Renal pelvis (tissue), 4 donors: Measurements from ENCODE around the gene CASZ1. TPM values are rescaled to one million over a fixed set of nuclear protein-coding genes. Genes with fewer than 3 reads are reported as not detected.

Source experiments
- DNase-seq: peaks from one replicate; pipeline ENCODE4 v3.0.0-alpha.2; 2013
- polyA plus RNA-seq, 3 donors: library from polyadenylated mRNA; unstranded; fragments of 120-200 nt; gene quantifications; one replicate each; pipeline ENCODE4 v1.2.1, GENCODE V29; 2013; ENCODE audit not compliant: insufficient read length in 3 of 3

The CASZ1 gene
- polyA plus RNA-seq, 3 donors, result 19.6 to 24.5 (median 23.9) TPM

DNA sequence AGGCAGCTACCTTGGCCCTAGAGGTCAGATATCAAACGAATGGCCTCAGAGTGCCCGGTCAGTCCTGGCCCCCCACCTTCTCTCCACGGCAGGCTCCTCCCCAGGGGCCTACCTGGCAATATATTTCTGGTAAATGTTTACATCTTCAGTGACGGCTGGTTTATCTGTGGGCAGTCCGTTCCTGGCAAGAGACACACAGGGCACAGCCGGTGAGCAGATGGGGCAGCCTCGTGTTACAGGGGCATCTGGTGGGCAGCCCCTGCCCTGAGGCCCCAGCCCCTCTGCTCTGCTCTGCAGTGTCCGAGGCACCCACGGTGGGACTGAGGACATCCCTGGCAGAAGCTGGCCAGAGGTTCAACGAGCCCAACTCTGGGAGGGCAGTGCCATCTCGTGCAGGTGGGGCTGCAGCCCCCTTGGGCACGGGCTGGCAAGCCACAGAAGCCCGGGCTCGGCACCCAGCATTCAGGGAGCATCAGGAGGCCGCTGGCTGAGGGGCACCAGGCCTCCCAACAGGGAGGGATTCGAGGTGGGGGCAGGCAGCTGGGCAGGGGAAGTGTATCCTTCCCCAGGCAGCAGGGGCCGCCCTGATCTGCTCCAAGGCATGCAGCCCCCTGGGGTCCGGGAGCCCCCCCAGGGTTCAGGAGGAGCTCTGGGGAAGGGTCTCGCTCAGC is 137.9 kb downstream of the CASZ1 start:
- DNase-seq, result no peak

DNA sequence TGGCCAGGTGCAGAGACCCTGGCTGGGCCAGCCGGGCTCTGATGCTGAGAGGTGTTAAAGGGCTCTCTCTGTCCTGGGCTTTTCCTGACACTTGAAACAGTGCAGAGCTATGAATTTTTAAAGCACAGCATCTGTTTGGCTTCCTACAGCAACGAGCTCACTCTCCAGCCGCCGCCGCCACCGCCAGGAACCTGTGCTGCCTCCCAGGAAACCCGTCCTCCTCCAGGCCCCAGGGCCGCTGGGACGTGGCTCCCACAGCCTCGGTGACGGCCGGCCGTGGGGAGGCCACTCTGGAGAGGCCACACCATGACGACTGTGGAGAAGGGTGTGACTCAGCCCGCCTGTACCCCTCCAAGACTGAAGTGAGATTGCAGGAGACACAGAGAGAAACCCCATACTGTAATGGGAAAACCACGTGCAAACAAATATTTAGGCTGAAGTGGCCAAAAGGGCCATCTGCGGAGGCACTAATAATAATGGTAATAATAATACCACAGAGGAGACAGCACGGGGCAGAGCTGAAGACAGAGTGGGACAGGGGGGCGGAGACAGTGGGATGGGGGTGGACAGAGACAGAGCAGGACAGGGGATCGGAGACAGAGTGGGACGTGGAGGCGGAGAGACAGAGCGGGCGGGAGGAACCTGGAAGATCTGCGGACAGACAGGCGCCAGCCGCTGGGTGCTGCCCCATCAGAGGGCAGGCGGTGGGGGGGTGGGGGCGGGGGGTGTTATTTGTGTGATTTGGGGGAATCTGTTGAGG is 139.2 kb downstream of the CASZ1 start:
- no peak for DNase-seq

DNA sequence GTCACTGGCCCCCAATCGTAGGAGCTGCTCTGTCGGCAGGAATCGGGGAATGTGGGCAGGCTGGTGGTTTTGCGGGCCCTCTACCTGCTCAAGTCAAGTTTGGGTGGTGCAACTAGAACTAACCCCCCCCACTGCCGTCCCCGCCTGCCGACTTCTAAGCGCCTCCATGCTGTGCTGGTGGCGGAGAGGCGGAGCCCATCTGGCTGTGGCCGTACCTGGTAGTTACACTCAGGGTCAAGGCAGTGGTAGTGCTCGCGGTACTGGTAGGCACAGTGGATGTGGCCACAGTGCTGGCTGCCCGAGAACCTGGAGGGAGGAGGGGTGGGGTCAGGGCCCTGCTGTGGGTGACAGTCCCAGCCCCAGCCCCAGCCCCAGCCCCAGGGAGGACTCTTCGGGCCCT is 140.0 kb downstream of the CASZ1 start:
- no peak for DNase-seq

DNA sequence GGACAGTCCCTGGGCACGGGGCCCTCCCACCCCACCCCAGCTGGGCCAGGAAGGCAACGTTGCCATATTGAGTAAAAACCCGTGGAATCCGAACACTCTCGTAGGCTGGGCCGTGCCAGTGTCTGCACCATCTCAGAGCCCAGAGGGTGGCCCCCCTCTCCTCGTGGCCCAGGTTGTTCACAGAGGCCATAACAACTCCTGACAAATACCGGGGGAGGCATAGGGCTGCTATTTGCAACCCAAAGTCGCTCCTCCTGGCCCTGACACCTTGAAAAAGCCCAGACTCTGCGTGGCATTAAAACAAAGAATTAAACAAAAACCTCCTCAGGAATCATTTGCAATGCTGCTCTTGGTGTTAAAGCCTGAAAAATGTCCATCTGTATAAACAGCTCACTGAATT is 141.4 kb downstream of the CASZ1 start:
- no peak for DNase-seq

DNA sequence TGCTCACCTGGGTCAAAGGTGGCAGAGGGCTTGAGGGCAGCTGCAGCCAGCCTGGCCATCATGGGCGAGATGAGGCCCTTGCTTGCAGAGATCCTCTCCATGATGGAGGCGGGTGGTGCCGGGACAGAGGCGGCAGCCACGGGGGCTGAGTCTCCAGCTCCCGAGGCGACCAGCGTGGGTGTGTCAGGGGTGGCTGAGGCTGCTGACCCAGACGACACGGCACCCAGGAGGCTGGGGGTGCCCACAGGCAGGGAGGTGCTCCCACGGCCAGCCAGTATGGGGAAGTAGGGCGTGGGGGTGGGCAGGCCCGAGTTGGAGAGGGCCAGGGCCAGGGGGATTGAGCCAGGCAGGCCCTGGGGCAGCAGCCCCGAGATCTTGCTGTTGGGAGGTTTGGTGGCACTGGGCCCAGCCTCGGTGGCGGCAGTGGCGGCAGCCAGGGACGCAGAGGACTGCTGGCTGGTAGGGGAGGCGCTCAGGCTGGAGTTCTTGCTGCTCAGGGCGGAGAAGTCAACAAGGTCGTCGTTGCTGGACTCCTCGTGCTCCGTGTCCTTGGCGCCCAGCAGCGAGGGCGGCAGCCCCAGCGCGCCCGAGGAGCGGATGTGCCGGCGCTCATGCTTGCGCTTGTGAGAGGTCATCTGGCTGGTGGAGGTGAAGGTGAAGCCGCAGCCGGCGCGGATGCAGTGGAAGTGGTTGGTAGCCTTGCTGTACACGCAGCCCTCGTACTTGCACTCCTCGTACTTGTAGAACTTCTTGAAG is 142.9 kb downstream of the CASZ1 start:
- no peak for DNase-seq

DNA sequence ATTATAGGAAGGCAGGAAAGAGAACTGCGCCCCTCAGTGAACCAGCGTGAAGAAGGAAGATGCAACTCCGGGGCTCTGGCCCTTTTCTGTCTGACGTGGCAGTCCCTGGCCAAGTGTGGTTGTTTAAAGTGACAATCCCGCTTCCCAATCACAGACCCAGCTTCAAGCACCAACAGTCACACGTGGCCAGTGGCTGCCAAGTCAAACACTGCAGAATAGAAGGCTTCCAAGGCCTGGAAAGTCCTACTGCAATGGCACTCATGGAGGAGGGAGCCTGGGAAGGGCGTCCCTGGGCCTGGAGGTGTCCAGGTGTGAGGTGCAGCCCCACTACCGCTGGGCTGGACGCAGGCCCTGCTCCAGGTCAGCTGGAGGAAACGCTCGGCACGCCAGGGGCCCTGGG is 143.8 kb downstream of the CASZ1 start:
- no peak for DNase-seq

DNA sequence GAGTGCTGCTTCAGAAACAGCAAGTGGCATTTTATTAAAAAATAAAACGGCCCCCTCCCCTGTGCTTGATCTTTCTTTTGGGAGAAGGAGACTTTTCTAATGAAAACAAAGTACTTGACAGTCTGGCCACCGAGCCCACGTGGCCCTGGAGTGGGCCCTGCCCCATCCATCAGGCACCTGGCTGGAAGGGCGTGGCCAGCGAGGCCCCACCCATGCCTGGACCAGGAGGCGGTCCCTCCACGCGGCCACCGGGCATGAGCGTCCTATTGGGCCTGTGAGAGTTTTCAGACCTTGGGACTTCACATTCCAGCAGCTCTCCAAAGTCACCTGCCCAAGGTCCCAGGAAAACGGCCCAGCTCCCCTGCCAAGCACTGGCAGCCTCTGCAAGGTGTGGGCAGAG is 144.7 kb downstream of the CASZ1 start:
- DNase-seq, result no peak

DNA sequence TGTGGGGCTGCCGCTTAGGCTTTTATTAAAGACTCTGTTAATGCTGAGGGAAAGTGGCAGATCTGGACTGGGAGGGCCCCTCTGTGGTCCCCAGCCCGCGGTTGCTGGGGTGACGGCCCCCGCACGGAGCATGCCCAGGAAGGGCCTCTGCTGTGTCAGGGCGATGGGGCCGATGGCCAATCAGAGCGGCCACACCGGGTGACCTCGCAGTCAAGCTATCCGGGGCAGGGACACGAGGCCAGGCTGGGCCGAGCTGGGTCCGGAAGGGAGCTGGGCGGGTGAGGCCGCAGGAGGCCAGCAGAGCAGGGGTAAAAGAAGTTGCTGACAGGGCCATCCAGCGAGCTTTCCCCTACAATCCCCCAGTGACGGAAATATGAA is 145.1 kb downstream of the CASZ1 start:
- no peak for DNase-seq

DNA sequence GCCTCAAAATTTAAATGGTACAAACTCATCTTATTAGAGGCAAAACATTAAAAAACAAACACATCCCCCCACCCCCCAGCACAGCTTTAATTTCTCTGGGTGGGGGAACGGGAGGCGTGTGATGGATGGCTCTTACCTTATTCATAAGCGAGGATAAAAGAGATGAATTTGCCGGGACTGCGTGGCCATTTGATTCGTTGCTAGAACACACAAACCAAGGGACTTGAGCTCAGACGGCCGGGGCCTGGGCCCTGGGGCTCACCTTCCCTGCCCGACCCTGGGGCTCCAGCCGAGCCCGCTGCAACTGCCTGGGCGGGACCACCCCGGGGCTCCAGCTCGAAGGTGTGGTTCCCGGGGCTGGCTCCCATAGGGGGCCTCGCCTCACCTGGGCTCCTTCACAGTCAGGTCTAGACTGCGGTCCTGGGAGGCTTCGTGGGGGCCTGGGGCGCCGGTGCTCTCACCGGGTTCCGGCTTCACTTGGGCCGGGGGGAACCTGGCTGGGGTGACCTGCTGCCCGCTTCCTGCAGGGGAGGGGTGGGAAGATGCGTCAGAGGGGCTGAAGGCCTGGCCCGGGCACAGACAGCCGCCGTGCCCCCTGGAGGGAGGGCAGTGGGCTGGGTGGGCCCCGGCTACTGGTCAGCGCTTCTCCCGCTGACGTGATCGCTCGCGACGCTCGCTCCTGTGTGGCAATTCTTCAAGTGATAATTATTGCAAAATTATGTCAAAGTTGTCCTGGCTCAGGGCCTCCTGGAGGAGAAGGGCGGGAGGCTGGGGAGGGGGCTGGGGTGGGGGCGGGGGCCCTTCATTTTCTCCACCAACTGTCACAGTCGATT is 145.7 kb downstream of the CASZ1 start:
- DNase-seq, result no peak

DNA sequence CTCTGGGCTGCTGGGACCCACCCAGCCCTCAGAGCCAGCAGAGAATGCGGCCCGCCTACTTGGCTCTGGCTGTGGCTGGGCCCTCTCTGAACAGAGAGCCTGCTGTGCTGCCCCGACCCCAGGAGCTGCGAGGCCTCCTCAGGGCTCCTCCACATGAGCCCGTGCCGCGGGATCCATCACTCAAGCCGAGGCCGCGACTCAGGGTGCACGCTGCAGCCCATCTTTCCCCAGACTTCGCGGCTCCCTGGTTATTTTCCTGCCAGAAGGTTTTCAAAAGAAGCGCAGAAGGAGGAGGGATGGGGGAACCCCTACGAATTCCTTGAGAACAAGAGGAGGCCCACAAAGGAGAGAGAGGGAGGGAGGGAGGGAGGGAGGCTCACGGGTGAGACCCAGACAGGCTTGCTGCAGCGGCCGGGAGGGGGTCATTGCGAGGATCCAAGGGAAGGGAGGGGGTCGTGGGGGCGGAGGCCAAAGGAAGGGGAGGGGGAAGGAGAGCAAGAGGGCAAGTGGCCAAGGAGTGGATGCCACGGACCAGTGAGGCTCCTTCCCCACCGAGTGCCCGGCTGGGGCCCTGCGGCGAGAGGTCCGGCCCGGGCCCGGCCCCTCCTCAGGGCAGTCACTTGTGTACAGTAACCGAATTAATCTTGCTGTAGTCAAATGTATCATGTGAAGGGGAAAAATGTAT is 146.8 kb downstream of the CASZ1 start:
- DNase-seq, result no peak

DNA sequence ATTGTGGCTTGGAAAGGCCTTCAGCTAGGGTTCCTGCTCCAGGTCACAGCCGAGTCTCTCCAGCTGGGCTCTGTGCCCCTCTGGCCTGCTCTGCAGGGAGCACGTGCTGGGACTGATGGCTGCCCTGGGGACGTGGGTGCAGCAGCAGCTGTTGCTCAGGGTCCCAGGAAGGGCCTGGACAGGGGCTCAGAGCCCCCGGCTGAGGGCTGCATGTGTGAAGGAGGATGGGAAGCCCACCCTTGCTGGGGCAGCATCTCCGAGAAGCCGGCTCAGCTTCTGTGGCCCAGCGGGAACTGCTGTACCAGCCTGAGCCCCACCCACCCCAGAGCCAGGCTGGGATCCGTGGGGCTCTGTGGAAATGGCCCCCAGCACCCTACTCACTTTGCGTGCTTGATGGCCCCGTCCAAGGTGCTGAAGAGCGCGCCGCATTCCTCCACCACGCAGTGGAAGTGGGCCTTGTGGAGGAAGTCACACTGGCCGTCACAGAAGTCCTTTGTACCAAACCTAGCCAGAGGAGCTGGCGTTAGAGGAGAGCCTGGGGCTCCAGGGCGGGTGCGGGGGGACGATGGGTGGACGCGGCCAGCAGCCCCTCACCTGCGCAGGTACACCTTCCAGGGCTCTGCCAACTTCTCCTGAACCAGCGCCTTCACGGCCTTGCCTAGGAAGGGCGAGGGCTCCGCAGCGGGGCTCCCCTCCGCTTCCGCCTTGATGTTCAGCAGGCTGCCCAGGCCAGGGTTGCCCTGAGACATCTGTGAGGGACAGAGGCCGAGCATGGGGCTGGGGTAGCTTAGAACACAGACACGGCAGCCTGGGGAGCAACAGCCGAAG is 147.5 kb downstream of the CASZ1 start:
- no peak for DNase-seq

DNA sequence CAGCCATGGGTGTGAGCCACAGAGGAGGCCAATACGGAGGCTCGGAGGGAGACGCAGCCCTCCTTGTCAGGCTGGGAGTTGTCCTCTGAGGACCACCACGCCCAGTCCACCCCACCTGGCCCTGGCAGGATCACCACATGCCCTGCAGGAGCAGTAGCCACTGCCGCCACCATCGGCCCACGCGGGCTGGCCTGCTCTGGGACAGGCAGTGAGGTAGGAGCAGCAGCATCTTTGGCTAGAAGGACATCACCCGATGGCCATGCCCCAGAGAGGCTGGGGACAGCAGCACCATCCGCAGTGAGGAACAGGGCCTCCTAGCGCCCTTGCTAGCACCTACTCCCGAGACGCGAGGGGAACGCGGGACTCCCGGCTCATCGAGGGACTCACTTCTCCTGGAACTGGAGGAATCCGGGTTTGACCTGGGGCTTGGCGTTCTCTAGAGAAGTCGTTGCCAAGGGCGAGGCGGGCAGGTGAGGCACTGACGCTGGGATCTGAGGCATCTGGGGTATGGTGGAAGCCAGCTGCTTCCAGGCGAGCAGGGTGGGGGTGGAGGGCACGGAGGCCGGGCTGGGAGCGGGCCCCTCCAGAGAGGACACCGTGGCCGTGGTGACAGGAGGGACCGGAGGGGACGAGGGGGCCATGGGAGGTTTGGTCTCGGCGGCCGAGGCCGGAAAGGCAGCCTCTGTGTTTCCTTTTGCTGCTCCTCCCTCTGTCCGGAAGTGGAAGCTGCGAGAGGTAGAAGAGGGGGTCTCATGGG is 148.9 kb downstream of the CASZ1 start:
- DNase-seq, result no peak

DNA sequence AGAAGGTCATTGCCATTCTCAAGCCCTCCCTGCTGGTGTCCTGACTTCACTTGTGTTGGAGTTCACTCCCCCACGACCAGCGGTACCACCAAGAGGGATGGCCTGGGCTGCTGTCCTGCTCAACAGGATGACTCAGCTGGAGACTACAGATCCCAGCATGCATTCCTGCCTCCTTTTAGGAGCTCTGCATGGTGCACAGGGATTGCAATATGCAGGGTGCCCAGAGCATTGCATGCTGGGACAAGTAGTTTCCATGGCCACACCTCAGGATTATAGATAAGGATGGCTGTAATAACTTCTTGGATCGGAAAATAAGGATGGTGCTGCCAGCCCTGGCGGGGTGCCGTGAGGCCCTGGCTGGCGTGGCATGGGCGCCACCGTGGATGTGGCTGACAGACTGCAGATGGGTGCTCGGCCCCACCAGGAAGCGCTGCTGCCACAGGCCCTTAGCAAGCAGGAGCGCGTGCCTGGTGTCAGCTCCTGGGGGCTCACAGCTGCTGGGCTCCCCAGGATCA is 150.0 kb downstream of the CASZ1 start:
- no peak for DNase-seq

DNA sequence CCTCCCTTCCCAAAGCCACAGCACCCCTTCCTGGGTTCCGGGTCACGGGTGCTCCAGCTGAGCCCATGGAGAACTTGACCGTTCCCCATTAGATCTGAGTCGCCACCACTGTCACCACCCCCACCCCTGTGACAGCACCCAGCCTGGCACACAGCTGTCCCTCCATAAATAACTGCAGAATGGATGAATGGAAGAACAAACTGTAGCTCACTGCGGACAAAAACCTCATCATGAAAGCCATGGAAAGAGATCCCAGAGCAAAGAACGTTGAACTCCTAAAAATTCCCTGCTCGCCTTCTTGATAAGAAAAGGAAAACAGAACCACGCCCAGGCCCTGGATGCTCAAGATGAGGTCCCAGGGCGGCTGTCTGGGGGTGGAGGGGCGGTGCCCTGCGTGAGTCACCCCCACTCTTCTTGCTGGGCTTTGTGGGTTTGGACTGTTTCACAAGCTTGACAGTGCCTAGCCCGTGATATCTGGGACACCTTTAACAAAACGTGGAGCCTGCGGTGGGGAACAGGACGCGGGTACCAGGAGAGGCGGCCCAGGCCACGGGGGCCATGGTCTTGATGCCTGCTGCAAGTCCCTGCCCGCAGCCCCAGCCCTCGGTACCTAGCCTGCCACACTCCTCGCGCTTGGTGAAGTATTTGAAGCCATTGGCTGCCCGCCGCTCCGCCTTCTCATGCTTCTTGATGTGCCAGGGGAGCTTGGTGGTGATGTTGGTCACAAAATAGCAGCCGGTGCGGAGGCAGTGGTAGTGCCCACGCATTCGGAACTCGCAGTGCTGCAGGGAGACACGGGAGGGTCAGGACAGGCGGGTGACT is 151.9 kb downstream of the CASZ1 start:
- no peak for DNase-seq

DNA sequence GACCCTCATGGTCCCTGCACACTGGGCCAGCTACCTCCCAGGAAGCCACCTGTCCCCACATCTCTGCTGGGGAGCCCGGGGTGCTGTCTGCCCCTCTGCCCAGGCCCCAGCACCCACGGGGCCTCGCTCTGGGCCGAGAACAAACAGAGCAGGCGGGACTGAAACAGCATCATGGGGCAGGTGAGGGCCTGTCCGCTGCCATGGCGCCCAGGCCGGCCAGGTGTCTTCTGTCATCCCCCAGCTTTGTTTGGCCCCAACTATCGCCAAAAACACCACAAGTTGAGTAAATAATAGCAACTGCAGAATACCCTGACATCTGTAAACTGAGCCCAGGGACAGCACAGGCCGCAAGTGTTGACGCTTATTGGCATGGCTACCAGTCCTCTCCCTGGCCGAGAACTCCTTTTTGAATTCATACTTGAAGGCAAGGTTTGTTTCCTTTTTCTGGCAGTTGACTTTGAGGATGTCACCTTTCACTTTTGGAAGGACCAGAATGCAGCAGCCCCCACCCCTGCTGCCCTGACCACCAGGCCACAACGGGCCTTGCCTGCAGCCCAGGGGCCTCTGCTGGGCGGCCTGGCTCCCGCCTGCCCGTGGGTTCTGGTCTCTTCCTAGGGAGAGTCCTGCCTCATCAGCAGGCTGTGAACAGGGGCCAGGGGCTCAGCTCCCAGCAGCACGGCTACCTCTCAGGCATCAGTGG is 152.7 kb downstream of the CASZ1 start:
- no peak for DNase-seq

DNA sequence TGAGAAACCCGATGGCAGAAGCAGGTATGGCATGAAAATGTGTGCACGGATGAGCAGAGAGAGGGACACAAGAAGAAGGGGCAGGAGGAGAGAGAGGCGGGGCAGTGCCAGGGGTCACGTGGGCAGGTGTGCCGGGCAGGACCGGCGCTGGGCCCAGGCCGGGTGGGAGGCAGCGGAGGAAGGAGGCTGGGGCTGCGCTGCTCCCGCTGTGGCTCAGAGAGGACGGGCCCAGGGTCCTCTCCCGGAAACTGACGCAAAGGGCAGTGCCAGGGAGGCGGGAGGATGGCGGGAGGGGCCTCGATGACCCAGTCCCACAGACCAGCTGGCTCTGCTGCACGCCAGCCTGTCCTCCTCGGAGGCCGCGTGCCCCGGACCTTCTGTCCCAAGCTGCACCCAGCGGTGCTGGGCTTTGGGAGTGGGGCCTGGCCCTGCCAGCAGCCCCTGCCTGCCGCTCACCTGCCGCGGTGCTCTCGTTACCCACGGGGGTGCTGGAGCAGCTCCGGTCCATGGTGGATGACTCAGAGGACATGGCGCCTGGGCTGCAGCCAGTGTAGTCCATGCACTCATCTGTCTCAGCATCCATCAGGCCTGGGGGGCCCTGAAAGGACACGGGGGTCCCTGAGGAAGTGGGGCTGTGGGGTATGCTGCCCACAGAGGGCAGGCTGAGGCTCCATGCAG is 153.9 kb downstream of the CASZ1 start:
- no peak for DNase-seq

DNA sequence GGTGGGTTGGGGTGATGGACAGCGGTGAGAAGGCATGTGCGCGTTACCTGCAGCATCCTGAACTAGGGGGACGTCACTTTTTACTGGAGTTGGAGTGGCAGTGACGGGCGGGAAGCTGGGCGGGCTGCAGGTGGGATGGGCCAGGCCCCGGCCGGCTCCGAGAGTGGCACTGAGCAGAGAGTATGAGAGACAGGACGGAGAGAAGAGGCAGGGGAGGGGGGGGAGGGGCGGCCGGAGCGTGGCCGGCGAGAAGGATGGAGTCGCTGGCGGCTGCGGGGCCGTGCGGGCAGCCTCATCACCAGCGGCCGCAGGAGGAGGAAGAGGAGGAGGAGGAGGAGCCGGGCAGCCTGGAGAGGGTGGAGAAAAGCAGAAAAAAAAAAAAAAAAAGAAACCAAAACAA is 154.5 kb downstream of the CASZ1 start:
- DNase-seq, result no peak
